GM23248 (cell line): Measurements from ENCODE around the gene SNX17. TPM values are rescaled to one million over a fixed set of nuclear protein-coding genes. Genes with fewer than 3 reads are reported as not detected.

Source experiments
- DNase-seq: peaks from one replicate; pipeline ENCODE4 v3.0.0-alpha.2; 2015
- H2AFZ ChIP-seq: fragments of 200-600 bp; sonication (generic); 2 replicates; pipeline ENCODE4 v1.6.1; 2016; ENCODE audit warnings: antibody characterized with exemption
- H3F3A ChIP-seq: fragments of 200-600 bp; sonication (generic); 2 replicates; pipeline ENCODE4 v1.6.1; 2016; ENCODE audit warnings: mild to moderate bottlenecking, antibody characterized with exemption, mixed run types; ENCODE audit not compliant: insufficient read depth
- H3K27ac ChIP-seq: fragments of 200-600 bp; sonication (generic); 2 replicates; pipeline ENCODE4 v1.5.1; 2016; ENCODE audit warnings: mild to moderate bottlenecking
- H3K27me3 ChIP-seq: fragments of 200-600 bp; sonication (generic); replicated peaks from 2 replicates; pipeline ENCODE4 v1.6.1; 2016; ENCODE audit warnings: mild to moderate bottlenecking; ENCODE audit not compliant: insufficient read depth
- H3K36me3 ChIP-seq: fragments of 200-600 bp; sonication (generic); 2 replicates; pipeline ENCODE4 v1.6.1; 2016; ENCODE audit warnings: low read depth, mild to moderate bottlenecking
- H3K4me1 ChIP-seq: fragments of 200-600 bp; sonication (generic); 2 replicates; pipeline ENCODE4 v1.6.1; 2016; ENCODE audit warnings: mild to moderate bottlenecking; ENCODE audit not compliant: insufficient read depth
- H3K4me2 ChIP-seq: fragments of 200-600 bp; sonication (generic); one replicate; pipeline ENCODE4 v1.6.1; 2016; ENCODE audit warnings: mild to moderate bottlenecking; ENCODE audit not compliant: unreplicated experiment
- H3K4me3 ChIP-seq: fragments of 200-600 bp; sonication (generic); 2 replicates; pipeline ENCODE4 v1.5.1; 2016; ENCODE audit warnings: mild to moderate bottlenecking
- H3K79me2 ChIP-seq: fragments of 200-600 bp; sonication (generic); 2 replicates; pipeline ENCODE4 v1.6.1; 2016; ENCODE audit warnings: mild to moderate bottlenecking; ENCODE audit not compliant: insufficient read depth
- H3K9ac ChIP-seq: fragments of 200-600 bp; sonication (generic); 2 replicates; pipeline ENCODE4 v1.6.1; 2016; ENCODE audit warnings: mild to moderate bottlenecking
- H3K9me2 ChIP-seq: fragments of 200-600 bp; sonication (generic); 2 replicates; pipeline ENCODE4 v1.6.1; 2016; ENCODE audit warnings: mixed run types, mild to moderate bottlenecking, moderate library complexity; ENCODE audit not compliant: insufficient read depth
- H3K9me3 ChIP-seq: fragments of 200-600 bp; sonication (generic); one replicate; pipeline ENCODE4 v1.6.1; 2017; ENCODE audit warnings: low read depth
- H4K20me1 ChIP-seq: fragments of 200-600 bp; sonication (generic); 2 replicates; pipeline ENCODE4 v1.6.0; 2016; ENCODE audit not compliant: insufficient read depth
- EZH2 ChIP-seq: fragments of 200-600 bp; sonication (generic); IDR thresholded peaks from 2 replicates; pipeline ENCODE4 v1.6.1; 2018; ENCODE audit warnings: antibody characterized with exemption, mild to moderate bottlenecking; ENCODE audit not compliant: insufficient read depth, poor library complexity, severe bottlenecking
- EZH2phosphoT487 ChIP-seq: fragments of 200-600 bp; sonication (generic); IDR thresholded peaks from 2 replicates; pipeline ENCODE4 v1.6.1; 2018; ENCODE audit warnings: antibody characterized with exemption, moderate library complexity, mild to moderate bottlenecking, low read depth; ENCODE audit not compliant: insufficient read depth
- WGBS, 2 experiments: methylation state at CpG; one replicate each; pipeline ENCODE4 v1.1.6; 2015 to 2017; ENCODE audit warnings: low lambda C conversion rate in 2 of 2, low coverage in 1 of 2; ENCODE audit errors: missing lambda C conversion rate in 2 of 2; 5-methylcytosine and 5-hydroxymethylcytosine counted together
- in situ Hi-C: fragments of 300-500 bp; cut with MboI; formaldehyde crosslinking; loops from 2 replicates; pipeline ENCODE4 v1.15.0; 2020
- polyA plus RNA-seq: library from polyadenylated mRNA; unstranded; fragments of >200 nt; fragmentation: Nextera tagmentation; extraction: Ambion mirVana; gene quantifications from 2 replicates; pipeline ENCODE4 v1.2.1, GENCODE V29; 2016
- total RNA-seq: library from RNA; depleted of rRNA; stranded (reverse); fragments of >200 nt; shearing (Covaris generic); gene quantifications from 2 replicates; pipeline ENCODE4 v1.2.3, GENCODE V29; 2014

SNX17 gene
- total and polyA plus RNA-seq, 2 experiments from 2014 or later = 173 to 193 TPM

- H3K9ac ChIP-seq = peak within 1 kb of the TSS; percentile 100
- H3K4me3 ChIP-seq = peak within 1 kb of the TSS; percentile 97
- in situ Hi-C loops = no loop called here
- no peaks in the 10 kb centered on the region for H3K9me2 ChIP-seq
- H3K27me3 ChIP-seq = no peaks in the 10 kb centered on the region
- H3K9me3 ChIP-seq = no peaks in the 10 kb centered on the region
- TF ChIP-seq EZH2 (no peak), EZH2phosphoT487 (no peak)
- H3K79me2 ChIP-seq = peaks cover 28% of the 10 kb centered on the region
- H4K20me1 ChIP-seq = no peaks in the 10 kb centered on the region
- peak; percentile 98 for DNase-seq
- peak within 1 kb of the TSS; percentile 98 for H3K4me2 ChIP-seq
- H3F3A ChIP-seq = peaks cover 30% of the 10 kb centered on the region
- H3K4me1 ChIP-seq = peaks cover 23% of the 10 kb centered on the region
- peak within 1 kb of the TSS; percentile 96 for H3K27ac ChIP-seq
- H3K36me3 ChIP-seq = no peaks in the 10 kb centered on the region
- H2AFZ ChIP-seq = peak within 1 kb of the TSS; percentile 91
- WGBS, 2 experiments = 1 to 2% methylated on average over 39 of the region's 39 CpGs
Measured at GRCh38 chr2:27322766-27323595, 47.4 kb upstream of the SNX17 start, which contains the start of gene MPV17. Gene MPV17, minus strand, starts transcription at chr2:27323097. Its CDS starts 580 bp downstream, at chr2:27322517.

- H3K9me3 ChIP-seq = no peaks in the 10 kb centered on the region
- H3K4me2 ChIP-seq = peak overlapping the region; percentile 98
- H3K4me3 ChIP-seq = peak overlapping the region; percentile 97
- TF ChIP-seq EZH2 (no peak), EZH2phosphoT487 (no peak)
- in situ Hi-C loops = no loop called here
- WGBS, 2 experiments = 11 to 14% methylated on average over 5 of the region's 5 CpGs
- H4K20me1 ChIP-seq = no peaks in the 10 kb centered on the region
- H3K27ac ChIP-seq = peak overlapping the region; percentile 96
- H3K9ac ChIP-seq = peak overlapping the region; percentile 100
- H3K79me2 ChIP-seq = peaks cover 28% of the 10 kb centered on the region
- H3K4me1 ChIP-seq = peaks cover 23% of the 10 kb centered on the region
- peak overlapping the region; percentile 91 for H2AFZ ChIP-seq
- no peaks in the 10 kb centered on the region for H3K36me3 ChIP-seq
- H3K9me2 ChIP-seq = no peaks in the 10 kb centered on the region
- peaks cover 30% of the 10 kb centered on the region for H3F3A ChIP-seq
- H3K27me3 ChIP-seq = no peaks in the 10 kb centered on the region
- DNase-seq = peak; percentile 26
Measured at GRCh38 chr2:27323596-27324285, 46.7 kb upstream of the SNX17 start.

GRCh38 chr2:27324720-27325119, 45.7 kb upstream of the SNX17 start:
- Histone ChIP-seq H3K4me3 (no peak overlapping the region), H3K27ac (0 out of 2 replicates have a peak overlapping the region, but pooled peaks have one; percentile 96), H2AFZ (no peak overlapping the region), H3K9me3 (no peaks in the 10 kb centered on the region), H3K4me2 (no peak overlapping the region), H4K20me1 (no peaks in the 10 kb centered on the region), H3K27me3 (no peaks in the 10 kb centered on the region), H3K4me1 (peaks cover 23% of the 10 kb centered on the region), H3K9ac (no peak overlapping the region), H3K79me2 (peaks cover 19% of the 10 kb centered on the region), H3K9me2 (no peaks in the 10 kb centered on the region), H3F3A (peaks cover 30% of the 10 kb centered on the region), H3K36me3 (no peaks in the 10 kb centered on the region)
- no peak for TF ChIP-seq EZH2phosphoT487
- TF ChIP-seq EZH2 = no peak
- DNase-seq = no peak
- in situ Hi-C loops = no loop called here
- 95 to 98% methylated on average over 5 of the region's 5 CpGs for WGBS, 2 experiments

- no peak overlapping the region for H3K27ac ChIP-seq
- no peaks in the 10 kb centered on the region for H3K79me2 ChIP-seq
- no peaks in the 10 kb centered on the region for H3K27me3 ChIP-seq
- H3K9ac ChIP-seq = no peak overlapping the region
- DNase-seq = no peak
- no peaks in the 10 kb centered on the region for H3K9me2 ChIP-seq
- no peak overlapping the region for H3K4me3 ChIP-seq
- H3K36me3 ChIP-seq = peaks cover 29% of the 10 kb centered on the region
- H3K9me3 ChIP-seq = no peaks in the 10 kb centered on the region
- TF ChIP-seq EZH2phosphoT487 (no peak), EZH2 (no peak)
- H3F3A ChIP-seq = no peaks in the 10 kb centered on the region
- H3K4me2 ChIP-seq = no peak overlapping the region
- in situ Hi-C loops = no loop called here
- H3K4me1 ChIP-seq = no peaks in the 10 kb centered on the region
- no peaks in the 10 kb centered on the region for H4K20me1 ChIP-seq
- WGBS, 2 experiments = 85 to 91% methylated on average over 3 of the region's 3 CpGs
- no peak overlapping the region for H2AFZ ChIP-seq
Measured at GRCh38 chr2:27335311-27335710, 35.1 kb upstream of the SNX17 start.
